ENCODE results near the gene ZNF497. TPM values are rescaled to one million over a fixed set of nuclear protein-coding genes. Genes with fewer than 3 reads are reported as not detected.

ZNF497 gene
- total and polyA plus RNA-seq, 9 of the 15 experiments (the other 6 are each of a cell fraction or from before 2014, with no cell fraction given), result 0.06 to 0.98 (median 0.44) TPM; not detected in 1

GRCh38 chr19:58346961-58347929 is 15.3 kb downstream of the ZNF497 start (continued):
- TF ChIP-seq ZNF12 (CRISPR knock-in tag; IDR thresholded peaks at IDR 0.05), result peak; percentile 8; the same call in 1 of the 2 replicates
- peak; percentile 57; the same call in 1 of the 2 replicates for TF ChIP-seq VEZF1 (CRISPR knock-in tag; IDR thresholded peaks at IDR 0.05)
- peak; percentile 72 for TF ChIP-seq NFIC (IDR thresholded peaks at IDR 0.05)
- TF ChIP-seq STAT6 (CRISPR knock-in tag; IDR thresholded peaks at IDR 0.05), result 0 out of 2 replicates have a peak, but pooled peaks have one; percentile 15
- no peak for TF ChIP-seq THAP12 (CRISPR knock-in tag; IDR thresholded peaks at IDR 0.05)
- no peak for TF ChIP-seq POLR2B (IDR thresholded peaks at IDR 0.05; ENCODE audit: low read depth, partially characterized antibody)
- TF ChIP-seq HES1 (IDR thresholded peaks at IDR 0.05; ENCODE audit: low read depth), result no peak
- no peak for TF ChIP-seq KLF16 (IDR thresholded peaks at IDR 0.05)
- TF ChIP-seq GABPB1 (CRISPR knock-in tag; IDR thresholded peaks at IDR 0.05), result peak; percentile 60
- TF ChIP-seq BHLHE40 (IDR thresholded peaks at IDR 0.05; ENCODE audit: low read length), result peak; percentile 74
- peak; percentile 22 for TF ChIP-seq FIP1L1 (IDR thresholded peaks at IDR 0.05; ENCODE audit: low read depth, low read length, poor library complexity, severe bottlenecking)
- no peak for TF ChIP-seq ATF1 (CRISPR knock-in tag; IDR thresholded peaks at IDR 0.05)
- TF ChIP-seq ATF1 (tag; IDR thresholded peaks at IDR 0.05), result peak; percentile 74
- TF ChIP-seq RBBP5 (IDR thresholded peaks at IDR 0.05; ENCODE audit: borderline replicate concordance, insufficient read depth, low read length, poor library complexity, severe bottlenecking), result peak; percentile 63
- no peak for TF ChIP-seq TAF1 (IDR thresholded peaks at IDR 0.05; ENCODE audit: control insufficient read depth, extremely low read depth, insufficient read depth, low read length, severe bottlenecking)
- no peak for TF ChIP-seq HNRNPL (IDR thresholded peaks at IDR 0.05; ENCODE audit: low read depth, low read length)
- peak; percentile 18; the same call in 1 of the 2 replicates for TF ChIP-seq ETV5 (CRISPR knock-in tag; IDR thresholded peaks at IDR 0.05; ENCODE audit: low read depth)
- TF ChIP-seq ZNF217 (CRISPR knock-in tag; IDR thresholded peaks at IDR 0.05), result no peak
- no peak for TF ChIP-seq ZNF197 (CRISPR knock-in tag; IDR thresholded peaks at IDR 0.05; ENCODE audit: low read depth)
- 0 out of 4 replicates have a peak, but pooled peaks of 1 of the 2 experiments have one; percentile 44 for TF ChIP-seq TRIM24 (IDR thresholded peaks at IDR 0.05)

Data from K562 (cell line).